Kidney (tissue), 14 donors: ENCODE data around the gene MYO7B. TPM values are rescaled to one million over a fixed set of nuclear protein-coding genes. Genes with fewer than 3 reads are reported as not detected.

ENCODE experiments used
- DNase-seq, 5 donors: peaks; one replicate each; pipeline ENCODE4 v3.0.0-alpha.2; 2013 to 2020
- FAIRE-seq: peaks from 2 replicates; lab custom pipeline; 2012; peaks lifted over from hg19 to GRCh38; lab: Jason Lieb, UNC
- H3K27ac ChIP-seq, 2 donors: one replicate each; pipeline ENCODE4 v1.7.0; 2013; ENCODE audit warnings: low read depth in 2 of 2, low read length in 2 of 2, inconsistent platforms in 1 of 2
- H3K27me3 ChIP-seq: one replicate; pipeline ENCODE4 v1.7.1; 2013; ENCODE audit warnings: low read length, inconsistent platforms; ENCODE audit not compliant: control insufficient read depth, insufficient read depth
- H3K36me3 ChIP-seq, 3 donors: one replicate each; pipeline versions ENCODE4 v1.7.0 to v1.7.1; 2013; ENCODE audit warnings: low read length in 3 of 3, control low read depth in 1 of 3, inconsistent platforms in 1 of 3; ENCODE audit not compliant: insufficient read depth in 3 of 3, control insufficient read depth in 2 of 3
- H3K4me1 ChIP-seq, 3 donors: one replicate each; pipeline versions ENCODE4 v1.7.0 to v1.7.1; 2013; ENCODE audit warnings: low read length in 3 of 3, inconsistent platforms in 1 of 3, low read depth in 1 of 3; ENCODE audit not compliant: control insufficient read depth in 2 of 3, insufficient read depth in 2 of 3
- H3K4me3 ChIP-seq, 3 donors: one replicate each; pipeline versions ENCODE4 v1.7.0 to v1.8.1; 2013; ENCODE audit warnings: low read length in 3 of 3, control low read depth in 1 of 3, inconsistent platforms in 1 of 3
- H3K9ac ChIP-seq, 3 donors: one replicate each; pipeline versions ENCODE4 v1.7.0 to v1.7.1; 2013; ENCODE audit warnings: low read length in 3 of 3, control low read depth in 1 of 3, inconsistent platforms in 1 of 3
- H3K9me3 ChIP-seq, 3 donors: one replicate each; pipeline versions ENCODE4 v1.7.0 to v1.7.1; 2013; ENCODE audit warnings: low read length in 3 of 3, control low read depth in 1 of 3, inconsistent platforms in 1 of 3; ENCODE audit not compliant: control insufficient read depth in 2 of 3, insufficient read depth in 1 of 3
- intact Hi-C: fragments of 100-400 bp; cut with DNase I; formaldehyde crosslinking; loops from one replicate; pipeline ENCODE4 v1.11.1; 2022
- polyA plus RNA-seq: library from polyadenylated mRNA; stranded (reverse); fragments of 350-450 nt; fragmentation: Illumina TruSeq; extraction: RNeasy Lipid Tissue Mini Kit (QIAGEN cat#74804); gene quantifications from one replicate; pipeline ENCODE4 v1.2.3, GENCODE V29; 2014; ENCODE audit warnings: low read depth, low replicate concordance; ENCODE audit not compliant: insufficient read depth
- total RNA-seq: library from RNA; stranded (reverse); fragmentation: NEBNext Ultra II Directional; extraction: Animal tissue kit (Norgen Biotek cat#: 25700); gene quantifications from one replicate; pipeline ENCODE4 v1.2.1, GENCODE V29; 2021
- TF ChIP-seq, protein P1 (sequence below): IDR thresholded peaks from 3 replicates; pipeline ENCODE4 v1.5.1; 2012; ENCODE audit warnings: mild to moderate bottlenecking, moderate library complexity, borderline replicate concordance; ENCODE audit not compliant: insufficient read depth; ENCODE audit errors: extremely low read depth
- donor health status: control.
- donor health status: control.
- donor health status: control.
- donor health status: control.
- donor health status: control.
- donor health status: DM: yes; HTN: yes; CAD: no.
- donor health status: Normal renal cell carcinoma (clear cell type).

MYO7B gene
- total and polyA plus RNA-seq, 2 donors from 2014 or later, result 11.0 to 22.2 TPM

DNA sequence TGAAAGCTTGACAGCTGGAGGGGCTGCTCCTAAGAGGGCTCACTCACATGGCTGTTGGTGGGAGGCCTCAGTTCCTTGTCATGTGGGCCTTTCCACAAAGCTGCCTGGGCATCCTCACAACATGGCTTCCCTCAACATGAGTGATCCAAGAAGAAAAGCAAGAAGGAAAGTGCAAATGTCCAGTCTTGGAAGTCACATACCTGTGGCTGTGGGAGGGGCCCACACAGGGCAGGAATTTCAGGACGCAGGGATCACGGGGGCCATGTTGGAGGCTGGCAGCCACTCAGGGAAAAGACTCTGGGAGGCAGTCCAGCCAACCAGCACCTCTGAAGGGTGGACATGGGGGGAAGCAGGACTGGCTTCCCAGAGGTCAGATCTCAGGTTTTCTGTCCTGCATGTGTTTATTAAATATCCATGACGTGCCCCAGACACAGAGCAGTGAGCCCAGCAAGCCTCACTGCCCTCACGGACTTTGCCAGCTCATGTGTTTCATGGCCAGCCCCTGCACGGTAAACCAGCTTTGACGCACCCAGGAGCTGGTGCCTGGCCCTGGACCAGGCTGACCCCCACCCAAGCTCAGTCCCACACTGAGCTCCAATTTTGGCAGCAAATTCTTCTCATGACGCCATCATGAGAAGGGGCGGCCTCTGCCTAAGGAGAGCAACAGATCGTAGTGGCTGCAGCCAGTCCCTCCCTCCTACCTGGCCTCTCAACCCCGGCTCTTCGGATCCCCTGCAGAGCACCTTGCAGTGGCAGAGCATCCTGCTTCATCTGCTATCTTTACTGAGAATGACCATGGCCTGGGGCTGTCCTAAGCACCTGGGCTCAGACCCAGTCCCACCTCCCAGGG lies 75.8 kb downstream of the MYO7B start:
- Histone ChIP-seq H3K9ac (no peak overlapping the region), H3K4me1 (no peaks in the 10 kb centered on the region), H3K27ac (no peak overlapping the region), H3K27me3 (no peaks in the 10 kb centered on the region), H3K4me3 (no peak overlapping the region), H3K9me3 (peaks cover 0 to 2% (median 0%) of the 10 kb centered on the region in 3 donors), H3K36me3 (no peaks in the 10 kb centered on the region)
- TF ChIP-seq, protein P1, sequence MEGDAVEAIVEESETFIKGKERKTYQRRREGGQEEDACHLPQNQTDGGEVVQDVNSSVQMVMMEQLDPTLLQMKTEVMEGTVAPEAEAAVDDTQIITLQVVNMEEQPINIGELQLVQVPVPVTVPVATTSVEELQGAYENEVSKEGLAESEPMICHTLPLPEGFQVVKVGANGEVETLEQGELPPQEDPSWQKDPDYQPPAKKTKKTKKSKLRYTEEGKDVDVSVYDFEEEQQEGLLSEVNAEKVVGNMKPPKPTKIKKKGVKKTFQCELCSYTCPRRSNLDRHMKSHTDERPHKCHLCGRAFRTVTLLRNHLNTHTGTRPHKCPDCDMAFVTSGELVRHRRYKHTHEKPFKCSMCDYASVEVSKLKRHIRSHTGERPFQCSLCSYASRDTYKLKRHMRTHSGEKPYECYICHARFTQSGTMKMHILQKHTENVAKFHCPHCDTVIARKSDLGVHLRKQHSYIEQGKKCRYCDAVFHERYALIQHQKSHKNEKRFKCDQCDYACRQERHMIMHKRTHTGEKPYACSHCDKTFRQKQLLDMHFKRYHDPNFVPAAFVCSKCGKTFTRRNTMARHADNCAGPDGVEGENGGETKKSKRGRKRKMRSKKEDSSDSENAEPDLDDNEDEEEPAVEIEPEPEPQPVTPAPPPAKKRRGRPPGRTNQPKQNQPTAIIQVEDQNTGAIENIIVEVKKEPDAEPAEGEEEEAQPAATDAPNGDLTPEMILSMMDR, result no peak
- intact Hi-C loops, result no loop called here
- DNase-seq (no peak), FAIRE-seq (no peak)

DNA sequence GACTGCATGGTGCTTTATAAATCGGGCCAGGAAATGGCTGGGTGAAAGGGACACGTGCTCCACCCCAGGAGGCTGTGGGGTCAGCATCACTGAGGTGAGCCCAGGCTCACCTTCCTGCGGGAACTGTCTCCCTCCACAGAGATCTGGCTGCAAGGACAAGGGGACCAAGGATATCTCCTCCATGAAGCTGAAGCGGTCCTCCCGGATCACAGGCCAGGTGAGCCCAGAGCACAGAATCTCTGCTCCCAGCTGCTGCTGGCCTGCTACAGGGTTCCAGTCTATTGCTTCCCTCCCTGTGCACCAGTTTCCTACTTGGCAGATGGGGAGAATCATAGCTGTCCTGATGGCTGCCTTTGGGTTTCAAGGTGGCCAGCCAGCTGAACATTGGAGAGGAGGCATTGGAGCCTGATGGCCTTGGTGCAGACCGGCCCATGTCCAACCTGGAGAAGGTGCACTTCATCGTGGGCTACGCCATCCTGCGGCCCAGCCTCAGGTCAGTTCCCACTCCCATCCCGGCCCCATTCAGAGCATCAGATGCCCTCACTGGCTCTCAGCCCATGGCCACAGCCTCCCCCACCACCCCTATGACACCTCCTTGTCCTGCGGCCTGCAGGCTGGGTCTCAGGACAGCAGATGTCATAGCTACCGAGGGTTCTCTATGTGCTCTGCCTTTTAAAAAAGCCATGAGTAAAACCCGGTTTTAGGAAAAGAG lies 76.8 kb downstream of the MYO7B start:
- intact Hi-C loops, result no loop called here
- Histone ChIP-seq H3K9ac (no peak overlapping the region), H3K36me3 (no peaks in the 10 kb centered on the region), H3K27ac (no peak overlapping the region), H3K4me3 (no peak overlapping the region), H3K27me3 (no peaks in the 10 kb centered on the region), H3K9me3 (peaks cover 0 to 2% (median 0%) of the 10 kb centered on the region in 3 donors), H3K4me1 (no peaks in the 10 kb centered on the region)
- no peak for FAIRE-seq
- TF ChIP-seq, protein P1, result no peak
- peak in 1 of 5 donors; percentile 5 for DNase-seq

DNA sequence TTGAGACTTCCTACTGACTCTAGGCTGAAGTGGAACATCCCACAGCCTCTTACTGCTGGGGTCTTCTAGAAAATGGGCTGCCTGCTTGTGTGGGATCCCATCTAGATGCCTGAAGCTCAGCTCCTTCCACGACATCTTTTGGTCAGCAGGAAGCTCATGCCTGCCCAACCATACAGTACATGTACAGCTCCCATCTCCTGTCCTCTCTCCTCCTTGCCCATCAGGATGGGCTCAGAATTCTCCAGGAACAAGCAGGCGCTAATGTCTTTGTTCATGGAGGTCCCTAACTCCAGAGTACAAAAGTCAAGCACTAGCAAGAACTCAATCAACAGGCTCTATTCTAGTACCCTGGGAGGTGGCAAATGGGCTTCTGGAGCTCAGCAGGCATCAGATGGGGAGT lies 78.8 kb downstream of the MYO7B start:
- intact Hi-C loops, result no loop called here
- no peak overlapping the region for H3K4me3 ChIP-seq
- no peaks in the 10 kb centered on the region for H3K4me1 ChIP-seq
- no peak overlapping the region for H3K9ac ChIP-seq
- no peaks in the 10 kb centered on the region for H3K27me3 ChIP-seq
- no peak overlapping the region for H3K27ac ChIP-seq
- DNase-seq (no peak), FAIRE-seq (no peak)
- no peaks in the 10 kb centered on the region for H3K36me3 ChIP-seq
- peaks cover 0 to 2% (median 0%) of the 10 kb centered on the region in 3 donors for H3K9me3 ChIP-seq
- TF ChIP-seq, protein P1, result no peak
